NT2/D1 (cell line): ENCODE data around the gene CC2D2A.
"Not testable (repeated sequence)": the region's sequence is repeated elsewhere in the genome, so short reads cannot be mapped to it uniquely, and the experiment has no call there.

ENCODE experiments used
- DNase-seq: peaks from one replicate; pipeline ENCODE4 v3.0.0-alpha.2; 2011; ENCODE audit warnings: low read depth, low spot score
- H3K27me3 ChIP-seq: 2 replicates; pipeline ENCODE4 v1.6.0; 2011; ENCODE audit warnings: mild to moderate bottlenecking; ENCODE audit not compliant: insufficient read length, insufficient read depth
- H3K36me3 ChIP-seq: 2 replicates; pipeline ENCODE4 v1.6.1; 2011; ENCODE audit warnings: mild to moderate bottlenecking, low read length, mixed read lengths; ENCODE audit not compliant: insufficient read depth, insufficient read length
- H3K4me1 ChIP-seq: 2 replicates; pipeline ENCODE4 v1.5.1; 2011; ENCODE audit not compliant: insufficient read depth, insufficient read length
- H3K4me3 ChIP-seq: 2 replicates; pipeline ENCODE4 v1.5.1; 2011; ENCODE audit warnings: low read depth; ENCODE audit not compliant: insufficient read length
- H3K9ac ChIP-seq: 2 replicates; pipeline ENCODE4 v1.6.0; 2011; ENCODE audit warnings: low read depth; ENCODE audit not compliant: insufficient read length
- H3K9me3 ChIP-seq: 2 replicates; pipeline ENCODE4 v1.5.1; 2011; ENCODE audit warnings: mild to moderate bottlenecking, low read length; ENCODE audit not compliant: insufficient read depth
- SUZ12 ChIP-seq: IDR thresholded peaks from 2 replicates; pipeline ENCODE4 v1.6.1; 2011; ENCODE audit not compliant: insufficient read length, insufficient read depth; ENCODE audit errors: extremely low read depth
- YY1 ChIP-seq: IDR thresholded peaks from 2 replicates; pipeline ENCODE4 v1.6.1; 2011; ENCODE audit not compliant: insufficient read length, insufficient read depth
- ZNF274 ChIP-seq: IDR thresholded peaks from 2 replicates; pipeline ENCODE4 v1.6.1; 2011; ENCODE audit warnings: mild to moderate bottlenecking, low read depth, low read length

CC2D2A gene

GRCh38 chr4:15515106-15515505, 45.4 kb downstream of the CC2D2A start:
- Histone ChIP-seq H3K9me3 (peaks cover 25% of the 10 kb centered on the region; the same call in 1 of the 2 replicates), H3K9ac (no peak overlapping the region), H3K4me1 (no peaks in the 10 kb centered on the region), H3K4me3 (no peak overlapping the region), H3K36me3 (peaks cover 67% of the 10 kb centered on the region), H3K27me3 (no peaks in the 10 kb centered on the region)
- TF ChIP-seq YY1 (no peak), ZNF274 (no peak), SUZ12 (no peak)
- no peak for DNase-seq

DNA sequence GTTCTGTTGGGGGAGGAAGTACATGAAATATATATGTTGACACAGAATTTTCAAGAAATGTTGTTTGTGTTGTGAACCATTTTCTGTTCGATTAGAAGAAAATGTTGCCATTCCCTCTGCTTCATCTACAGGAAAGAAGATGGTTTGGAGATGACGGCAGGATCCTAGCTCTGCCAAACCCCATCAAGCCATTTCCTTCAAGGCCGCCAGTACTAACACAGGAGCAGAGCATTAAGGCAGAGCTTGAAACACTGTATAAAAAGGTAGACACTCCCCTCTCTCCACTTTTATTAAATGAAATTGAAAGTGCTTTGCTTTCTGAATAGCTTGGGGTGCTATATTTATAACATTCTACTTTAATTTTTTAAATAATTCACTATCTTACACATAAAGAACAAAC, 46.8 kb downstream of the CC2D2A start:
- no peak for TF ChIP-seq SUZ12
- no peak for TF ChIP-seq YY1
- TF ChIP-seq ZNF274: no peak
- H3K27me3 ChIP-seq: no peaks in the 10 kb centered on the region

DNA sequence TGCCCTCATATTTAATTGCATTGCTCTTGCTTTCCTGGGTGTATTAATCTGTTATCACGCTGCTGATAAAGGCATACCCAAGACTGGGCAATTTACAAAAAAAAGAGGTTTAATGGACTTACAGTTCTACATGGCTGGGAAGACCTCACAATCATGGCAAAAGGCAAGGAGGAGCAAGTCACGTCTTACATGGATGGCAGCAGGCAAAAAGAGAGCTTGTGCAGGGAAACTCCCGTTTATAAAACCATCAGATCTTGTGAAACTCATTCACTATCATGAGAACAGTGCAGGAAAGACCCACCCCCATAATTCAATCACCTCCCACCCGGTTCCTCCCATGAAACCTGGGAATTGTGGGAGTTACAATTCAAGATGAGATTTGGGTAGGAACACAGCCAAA, 48.0 kb downstream of the CC2D2A start:
- H3K36me3 ChIP-seq: peaks cover 55% of the 10 kb centered on the region
- H3K27me3 ChIP-seq, DNase-seq, H3K4me1 ChIP-seq, H3K4me3 ChIP-seq, H3K9ac ChIP-seq: not testable (repeated sequence)
- H3K9me3 ChIP-seq: peaks cover 25% of the 10 kb centered on the region; the same call in 1 of the 2 replicates

More for the DNA sequence above, 46.8 kb downstream of the CC2D2A start:
- no peak overlapping the region for H3K4me3 ChIP-seq
- H3K9me3 ChIP-seq: peaks cover 25% of the 10 kb centered on the region; the same call in 1 of the 2 replicates
- no peak for DNase-seq
- peaks cover 63% of the 10 kb centered on the region for H3K36me3 ChIP-seq
- no peak overlapping the region for H3K9ac ChIP-seq
- H3K4me1 ChIP-seq: no peaks in the 10 kb centered on the region

DNA sequence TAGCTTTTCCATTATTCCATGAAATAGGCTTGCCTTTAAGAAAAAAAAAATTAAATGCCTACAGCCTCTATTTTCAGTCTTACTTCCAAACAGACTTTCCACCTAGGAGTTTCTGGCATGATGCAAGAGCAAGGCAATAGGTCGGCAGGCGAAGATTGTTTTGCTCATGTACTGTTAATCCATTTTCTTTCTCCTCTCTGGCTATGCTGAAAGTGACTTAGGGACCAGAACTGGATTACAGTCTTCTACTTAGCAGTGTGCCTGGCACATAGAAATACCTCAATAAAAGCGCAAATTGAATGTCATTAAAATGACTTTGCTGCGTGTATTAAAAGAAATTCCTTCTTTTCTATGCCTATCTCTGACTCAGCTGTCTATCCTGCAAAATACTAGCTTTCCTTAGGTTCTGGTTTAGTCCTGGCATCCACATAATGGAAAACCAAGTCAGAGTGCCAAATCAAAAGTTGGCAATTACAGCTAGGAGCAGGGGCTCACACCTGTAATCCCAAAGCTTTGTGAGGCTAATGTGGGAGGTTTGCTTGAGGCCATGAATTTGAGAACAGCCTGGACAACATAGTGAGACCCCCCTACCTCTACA, 51.9 kb downstream of the CC2D2A start:
- no peaks in the 10 kb centered on the region for H3K27me3 ChIP-seq
- no peaks in the 10 kb centered on the region for H3K4me1 ChIP-seq
- H3K9ac ChIP-seq: no peak overlapping the region
- peaks cover 25% of the 10 kb centered on the region; the same call in 1 of the 2 replicates for H3K9me3 ChIP-seq
- no peak for DNase-seq
- H3K36me3 ChIP-seq: peaks cover 33% of the 10 kb centered on the region
- no peak for TF ChIP-seq ZNF274
- H3K4me3 ChIP-seq: no peak overlapping the region

GRCh38 chr4:15525080-15525479, 55.4 kb downstream of the CC2D2A start:
- no peaks in the 10 kb centered on the region for H3K4me1 ChIP-seq
- no peak for TF ChIP-seq ZNF274
- TF ChIP-seq SUZ12: no peak
- TF ChIP-seq YY1: no peak
- peaks cover 32% of the 10 kb centered on the region for H3K36me3 ChIP-seq
- H3K4me3 ChIP-seq: no peak overlapping the region
- H3K9me3 ChIP-seq: no peaks in the 10 kb centered on the region
- H3K27me3 ChIP-seq: no peaks in the 10 kb centered on the region
- H3K9ac ChIP-seq: no peak overlapping the region
- no peak for DNase-seq

DNA sequence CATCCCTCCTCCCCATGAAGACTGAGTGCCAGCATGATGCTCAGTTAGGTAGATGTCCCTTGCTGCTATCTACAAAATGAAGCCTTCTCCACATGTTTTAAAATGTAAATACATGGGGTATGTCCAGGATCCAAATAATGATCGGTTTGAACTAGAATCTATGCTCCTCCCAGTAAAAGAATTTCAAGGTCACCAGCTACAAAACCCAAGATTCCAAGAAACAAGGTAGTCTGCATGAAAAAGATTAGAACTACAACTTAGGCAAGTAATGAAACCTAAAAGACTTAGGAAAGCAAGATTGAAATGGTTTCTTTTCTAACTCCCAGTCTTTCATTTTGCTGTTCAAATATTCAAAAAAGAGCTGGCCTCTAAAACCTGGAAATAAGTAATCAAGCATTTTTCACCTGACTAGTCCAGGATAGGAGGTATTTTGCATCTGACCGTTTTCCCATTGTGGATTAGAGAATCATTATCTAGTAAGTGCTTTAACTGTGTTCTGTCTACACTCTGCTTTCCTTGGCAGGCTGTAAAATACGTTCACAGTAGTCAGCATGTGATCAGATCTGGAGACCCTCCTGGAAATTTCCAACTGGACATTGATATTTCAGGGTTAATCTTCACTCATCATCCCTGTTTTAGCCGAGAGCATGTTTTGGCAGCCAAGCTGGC, 57.4 kb downstream of the CC2D2A start:
- H3K27me3 ChIP-seq: no peaks in the 10 kb centered on the region
- no peaks in the 10 kb centered on the region for H3K4me1 ChIP-seq
- no peaks in the 10 kb centered on the region for H3K9me3 ChIP-seq
- peaks cover 33% of the 10 kb centered on the region for H3K36me3 ChIP-seq
- no peak overlapping the region for H3K4me3 ChIP-seq
- DNase-seq: no peak
- no peak overlapping the region for H3K9ac ChIP-seq
- TF ChIP-seq SUZ12 (no peak), ZNF274 (no peak), YY1 (no peak)

DNA sequence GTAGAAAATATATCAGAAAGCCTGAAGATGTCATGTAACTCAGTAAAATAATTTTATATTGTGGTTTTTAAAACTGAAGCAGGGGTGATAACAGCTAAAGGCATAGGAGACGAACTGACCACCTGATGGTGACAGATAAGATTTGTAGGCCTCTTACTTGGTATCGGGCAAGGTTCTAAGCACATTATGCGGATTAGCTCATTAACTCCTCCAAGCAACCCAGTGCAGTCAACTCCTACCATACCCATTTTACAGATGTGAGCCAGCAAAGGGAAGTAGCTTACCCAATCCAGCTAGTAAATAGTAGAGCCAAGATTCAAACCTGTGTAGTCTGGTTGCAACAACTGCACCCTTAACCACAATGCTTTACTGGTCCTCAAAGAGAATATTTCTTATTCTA, 62.1 kb downstream of the CC2D2A start:
- H3K36me3 ChIP-seq: peaks cover 42% of the 10 kb centered on the region
- H3K9ac ChIP-seq: no peak overlapping the region
- H3K9me3 ChIP-seq: no peaks in the 10 kb centered on the region
- TF ChIP-seq SUZ12 (no peak), ZNF274 (no peak), YY1 (no peak)
- no peak for DNase-seq
- no peak overlapping the region for H3K4me3 ChIP-seq
- H3K27me3 ChIP-seq: no peaks in the 10 kb centered on the region
- H3K4me1 ChIP-seq: no peaks in the 10 kb centered on the region

- Histone ChIP-seq H3K4me1 (no peaks in the 10 kb centered on the region), H3K9ac (no peak overlapping the region), H3K27me3 (no peaks in the 10 kb centered on the region), H3K36me3 (peaks cover 45% of the 10 kb centered on the region), H3K9me3 (no peaks in the 10 kb centered on the region), H3K4me3 (no peak overlapping the region)
- DNase-seq: no peak
- no peak for TF ChIP-seq YY1
- no peak for TF ChIP-seq SUZ12
- no peak for TF ChIP-seq ZNF274
Measured at GRCh38 chr4:15533817-15534216, 64.1 kb downstream of the CC2D2A start.
